ENCODE data around the gene TACC3.

Gene TACC3

GRCh38 chr4:1725521-1725920 is 4.2 kb downstream of the TACC3 start:
- DNase-seq = no peak

GRCh38 chr4:1726146-1726934 is 5.0 kb downstream of the TACC3 start:
- DNase-seq = peak; percentile 97

- DNase-seq = no peak
Measured at GRCh38 chr4:1727117-1728031, 6.1 kb downstream of the TACC3 start.

- DNase-seq = no peak
Measured at GRCh38 chr4:1728061-1728980, 7.0 kb downstream of the TACC3 start.

- no peak for DNase-seq
Measured at GRCh38 chr4:1730532-1731135, 9.3 kb downstream of the TACC3 start.

- no peak for DNase-seq
Measured at GRCh38 chr4:1731180-1731579, 9.9 kb downstream of the TACC3 start.

- no peak for DNase-seq
Measured at GRCh38 chr4:1732911-1733310, 11.6 kb downstream of the TACC3 start.

DNA sequence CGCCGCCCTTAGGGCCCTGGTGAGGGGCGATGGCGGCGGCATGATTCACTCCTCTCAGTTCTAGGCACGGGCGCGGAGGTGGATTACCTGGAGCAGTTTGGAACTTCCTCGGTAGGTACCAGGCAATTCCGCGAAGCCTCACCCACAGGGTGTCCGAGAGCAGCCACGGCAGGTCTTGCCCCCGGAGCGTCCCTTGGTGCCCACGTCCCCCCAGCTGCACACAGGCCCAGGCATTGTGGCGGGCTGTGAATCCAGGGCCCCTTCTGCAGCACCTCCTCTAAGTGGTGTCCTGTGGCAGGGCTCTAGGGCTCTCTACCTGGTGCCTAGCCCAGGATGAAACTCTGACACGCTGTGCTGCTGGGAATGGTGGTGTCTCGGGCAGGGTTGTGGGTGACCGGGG is 13.9 kb downstream of the TACC3 start:
- no peak for DNase-seq

- no peak for DNase-seq
Measured at GRCh38 chr4:1736812-1737211, 15.5 kb downstream of the TACC3 start.

DNA sequence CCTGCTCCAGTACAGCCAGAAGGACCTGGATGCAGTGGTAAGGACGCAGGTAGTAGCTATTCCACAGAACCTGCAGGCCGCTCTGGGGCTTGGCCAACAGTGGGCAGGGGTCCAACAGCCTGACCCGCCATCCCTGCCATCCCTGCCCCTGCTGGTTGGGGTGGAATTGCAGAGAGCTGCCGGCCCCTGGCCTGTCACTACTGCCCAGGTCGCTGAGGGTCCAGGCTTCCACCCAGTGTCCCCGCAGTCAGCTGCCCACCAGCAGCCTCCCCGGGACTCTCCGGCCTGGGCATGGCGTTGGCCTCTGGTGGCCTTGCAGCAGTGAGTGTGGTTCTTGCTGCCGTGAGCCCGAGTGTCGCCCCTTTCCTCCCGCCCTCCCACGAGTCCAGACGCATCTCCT is 16.3 kb downstream of the TACC3 start:
- DNase-seq = no peak

DNA sequence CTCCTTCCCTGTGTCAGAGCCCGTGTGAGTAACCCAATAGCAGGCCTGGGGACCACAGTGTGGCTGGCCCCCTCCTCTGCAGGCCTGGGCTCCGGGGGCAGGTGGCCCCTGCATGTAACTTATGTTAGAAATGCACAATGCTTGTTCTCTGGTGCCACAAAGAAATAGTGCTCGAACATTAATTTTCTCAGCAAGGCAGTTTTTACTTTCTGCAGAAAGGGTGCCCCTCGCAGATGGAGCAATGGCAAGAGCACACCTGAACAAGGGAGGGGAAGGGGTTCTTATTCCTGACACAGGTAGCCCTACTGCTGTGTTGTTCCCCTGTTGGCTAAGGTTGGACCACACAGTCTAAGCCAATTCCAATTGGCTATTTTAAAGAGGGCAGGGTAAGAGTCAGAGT is 17.1 kb downstream of the TACC3 start:
- DNase-seq = no peak

- no peak for DNase-seq
Measured at GRCh38 chr4:1739358-1739757, 18.0 kb downstream of the TACC3 start.

GRCh38 chr4:1740021-1740545 is 18.8 kb downstream of the TACC3 start:
- DNase-seq = no peak

DNA sequence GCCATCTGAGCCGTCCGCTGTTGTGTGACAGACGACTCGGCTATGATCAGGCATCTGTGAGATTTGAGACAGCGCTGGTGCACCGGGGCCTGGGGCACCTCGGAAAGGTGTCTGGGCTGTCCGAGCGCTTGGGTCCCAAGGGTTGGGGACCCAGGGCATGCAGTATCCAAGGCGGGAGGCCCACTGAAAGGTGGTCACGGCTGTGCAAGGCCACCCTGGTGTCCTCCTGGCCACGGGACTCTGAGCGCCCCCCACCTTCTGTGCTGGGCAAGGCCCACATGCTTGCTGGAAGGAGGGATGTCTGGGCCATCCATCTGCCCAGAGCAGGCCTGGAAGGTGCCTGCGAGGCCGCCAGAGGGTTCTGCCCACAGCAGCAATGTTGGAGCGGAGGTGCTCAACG is 19.9 kb downstream of the TACC3 start:
- DNase-seq = no peak

GRCh38 chr4:1743551-1743950 is 22.2 kb downstream of the TACC3 start:
- no peak for DNase-seq

DNA sequence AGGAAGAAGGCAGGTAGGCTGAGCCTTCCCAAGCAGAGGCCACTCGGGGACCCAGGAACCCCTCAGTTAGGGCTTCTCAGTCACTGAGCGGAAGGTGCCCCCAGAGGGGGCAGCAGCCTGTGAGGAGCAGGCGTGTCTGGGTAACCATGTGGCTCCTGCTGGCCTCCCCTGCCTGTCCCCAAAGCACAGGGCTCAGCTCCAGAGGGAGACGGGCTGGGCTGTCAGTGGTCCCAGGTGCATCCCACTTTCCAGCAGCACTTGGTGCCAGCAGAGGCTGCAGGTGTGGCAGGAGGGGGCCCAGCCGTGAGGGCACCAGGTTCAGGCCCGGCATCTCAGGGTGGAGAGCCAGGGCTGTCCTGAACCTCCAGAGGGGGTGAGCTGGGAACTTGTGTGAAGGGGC is 22.7 kb downstream of the TACC3 start:
- no peak for DNase-seq

GRCh38 chr4:1744552-1744951 is 23.2 kb downstream of the TACC3 start:
- no peak for DNase-seq

GRCh38 chr4:1745165-1745564 is 23.8 kb downstream of the TACC3 start:
- no peak for DNase-seq

- no peak for DNase-seq
Measured at GRCh38 chr4:1745697-1746096, 24.4 kb downstream of the TACC3 start.

- DNase-seq = peak; percentile 92
Measured at GRCh38 chr4:1746265-1746691, 25.0 kb downstream of the TACC3 start.

DNA sequence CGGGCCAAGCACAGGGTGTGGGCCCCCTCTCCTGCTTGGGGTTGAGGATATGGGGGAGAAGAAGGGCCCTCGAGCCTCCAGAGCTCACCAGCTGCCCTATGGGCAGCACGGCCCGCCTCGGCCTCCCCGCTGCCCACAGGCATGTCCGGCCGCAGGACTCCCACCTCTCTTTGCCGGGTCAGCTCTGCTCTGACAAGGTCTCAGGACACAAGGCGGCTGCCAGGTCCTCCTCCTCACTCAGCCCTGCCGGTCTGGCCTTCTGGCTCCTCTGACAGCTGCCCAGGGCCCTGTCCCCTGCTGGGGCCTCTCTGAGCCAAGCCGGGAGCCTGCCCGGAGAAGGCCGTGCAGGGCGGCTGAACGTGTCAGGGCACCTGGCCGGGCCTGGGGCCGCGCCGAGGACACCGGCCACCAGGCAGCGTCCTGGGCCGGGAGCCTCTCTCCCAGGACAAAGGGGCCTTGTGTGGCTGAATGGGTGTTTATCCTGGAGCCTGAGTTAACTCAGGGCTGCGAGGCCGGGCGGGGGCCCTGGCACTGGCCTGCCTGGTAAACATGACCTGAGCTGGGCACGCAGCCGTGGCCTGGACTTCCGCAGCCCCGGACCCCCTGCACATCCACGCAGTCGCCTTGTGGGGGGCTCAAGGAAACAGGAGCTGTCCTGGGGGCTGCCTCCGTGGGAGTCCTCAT is 25.7 kb downstream of the TACC3 start:
- DNase-seq = no peak

- DNase-seq = no peak
Measured at GRCh38 chr4:1747603-1747967, 26.3 kb downstream of the TACC3 start.
